SK-N-SH (cell line): ENCODE data around the gene SIX4. TPM values are rescaled to one million over a fixed set of nuclear protein-coding genes. Genes with fewer than 3 reads are reported as not detected.
"Not testable (repeated sequence)": the region's sequence is repeated elsewhere in the genome, so short reads cannot be mapped to it uniquely, and the experiment has no call there.

ENCODE experiments used
- CTCF ChIA-PET: fragments of 300-600, 350-600 bp; formaldehyde crosslinking; extraction: SDS; loops from one replicate; lab custom pipeline; 2021; lab: Yijun Ruan, JAX
- POLR2A ChIA-PET: fragments of 350-600 bp; sonication (Branson Sonifier 250); formaldehyde crosslinking; extraction: SDS; loops from one replicate; lab custom pipeline; 2020; ENCODE audit warnings: antibody characterized with exemption, inconsistent platforms; lab: Yijun Ruan, JAX
- DNase-seq: peaks from one replicate; pipeline ENCODE4 v3.0.0; 2012
- H2AFZ ChIP-seq: fragments of 200-600 bp; sonication (generic); 2 replicates; pipeline ENCODE4 v1.8.1; 2016; ENCODE audit warnings: antibody characterized with exemption, mild to moderate bottlenecking, low read depth
- H3F3A ChIP-seq: fragments of 200-600 bp; sonication (generic); replicated peaks from 2 replicates; pipeline ENCODE3; 2016; ENCODE audit warnings: antibody characterized with exemption, mild to moderate bottlenecking; ENCODE audit not compliant: insufficient read depth
- H3K27ac ChIP-seq, 2 experiments: fragments of 200-500 bp in 1 of 2; fragments of 200-600 bp in 1 of 2; sonication (Bioruptor generic) in 1 of 2; sonication (generic), shearing (Covaris generic) in 1 of 2; 2 replicates each; pipeline versions ENCODE4 v1.5.1 to v1.6.1; 2014 to 2016; ENCODE audit warnings: low read depth in 2 of 2, inconsistent platforms in 1 of 2, low read length in 1 of 2, mild to moderate bottlenecking in 1 of 2, mixed read lengths in 1 of 2
- H3K27me3 ChIP-seq: fragments of 200-600 bp; sonication (generic), shearing (Covaris generic); 2 replicates; pipeline ENCODE4 v1.6.1; 2016; ENCODE audit warnings: mixed run types; ENCODE audit not compliant: insufficient read depth
- H3K36me3 ChIP-seq, 2 experiments: fragments of 200-500 bp in 1 of 2; fragments of 200-600 bp in 1 of 2; sonication (Bioruptor generic) in 1 of 2; sonication (generic) in 1 of 2; replicated peaks in 1 of 2; 2 replicates each; pipeline versions ENCODE3 to v1.5.1; 2014 to 2016; ENCODE audit warnings: low read length in 1 of 2, mild to moderate bottlenecking in 1 of 2; ENCODE audit not compliant: insufficient read depth in 2 of 2, control insufficient read depth in 1 of 2
- H3K4me1 ChIP-seq, 2 experiments: fragments of 200-500 bp in 1 of 2; fragments of 200-600 bp in 1 of 2; sonication (Bioruptor generic) in 1 of 2; sonication (generic), shearing (Covaris generic) in 1 of 2; 2 replicates each; pipeline versions ENCODE4 v1.5.1 to v1.6.1; 2014 to 2016; ENCODE audit warnings: low read depth in 1 of 2, low read length in 1 of 2, mixed run types in 1 of 2; ENCODE audit not compliant: insufficient read depth in 2 of 2, control insufficient read depth in 1 of 2
- H3K4me2 ChIP-seq: fragments of 200-600 bp; sonication (generic), shearing (Covaris generic); 2 replicates; pipeline ENCODE4 v1.6.1; 2017; ENCODE audit warnings: mixed run types
- H3K4me3 ChIP-seq, 2 experiments: fragments of 200-500 bp in 1 of 2; fragments of 200-600 bp in 1 of 2; sonication (Bioruptor generic) in 1 of 2; sonication (generic), shearing (Covaris generic) in 1 of 2; 2 replicates each; pipeline versions ENCODE4 v1.5.1 to v1.8.1; 2014 to 2016; ENCODE audit warnings: low read depth in 2 of 2, inconsistent platforms in 1 of 2, low read length in 1 of 2, mild to moderate bottlenecking in 1 of 2, mixed read lengths in 1 of 2, moderate library complexity in 1 of 2
- H3K79me2 ChIP-seq: fragments of 200-600 bp; sonication (generic); 2 replicates; pipeline ENCODE4 v1.8.1; 2017; ENCODE audit warnings: mild to moderate bottlenecking; ENCODE audit not compliant: insufficient read depth
- H3K9ac ChIP-seq: fragments of 200-600 bp; sonication (generic); 2 replicates; pipeline ENCODE4 v1.6.1; 2017; ENCODE audit warnings: mixed run types
- H3K9me2 ChIP-seq: fragments of 200-600 bp; sonication (generic); 2 replicates; pipeline ENCODE4 v1.6.1; 2017; ENCODE audit warnings: mixed run types
- H3K9me3 ChIP-seq: fragments of 200-600 bp; sonication (generic); 2 replicates; pipeline ENCODE4 v1.6.1; 2017; ENCODE audit warnings: mixed run types, mild to moderate bottlenecking, moderate library complexity
- H4K20me1 ChIP-seq: fragments of 200-600 bp; sonication (generic); 2 replicates; pipeline ENCODE4 v1.6.1; 2017; ENCODE audit warnings: mild to moderate bottlenecking, mixed run types; ENCODE audit not compliant: insufficient read depth
- FOXM1 ChIP-seq: IDR thresholded peaks from 2 replicates; pipeline ENCODE4 v1.4.0; 2012; ENCODE audit warnings: low read depth, mild to moderate bottlenecking
- GABPA ChIP-seq: IDR thresholded peaks from 2 replicates; pipeline ENCODE4 v1.4.0; 2012; ENCODE audit warnings: low read depth, mild to moderate bottlenecking
- MEF2A ChIP-seq: IDR thresholded peaks from 2 replicates; pipeline ENCODE4 v1.4.0; 2012; ENCODE audit warnings: low read depth, borderline replicate concordance
- RAD21 ChIP-seq: IDR thresholded peaks from 2 replicates; pipeline ENCODE4 v1.6.1; 2012; ENCODE audit warnings: mild to moderate bottlenecking, low read length
- WGBS: methylation state at CpG from one replicate; pipeline ENCODE4 v1.1.6; 2017; ENCODE audit warnings: low lambda C conversion rate; 5-methylcytosine and 5-hydroxymethylcytosine counted together
- polyA plus RNA-seq, 3 experiments: library from polyadenylated mRNA; depleted of rRNA; stranded (reverse); fragments of >200 nt; gene quantifications; 2 replicates each; pipeline ENCODE4 v1.2.3, GENCODE V29; 2012
- TF ChIP-seq, protein P1 (sequence below): fragments of 150-350 bp; IDR thresholded peaks from 2 replicates; pipeline ENCODE4 v1.6.1; 2017; ENCODE audit warnings: antibody characterized with exemption, low read length, low read depth, borderline replicate concordance
- TF ChIP-seq, protein P2 (sequence below): fragments of 200-600 bp; sonication (generic); IDR thresholded peaks from 2 replicates; pipeline ENCODE4 v1.6.1; 2017; ENCODE audit warnings: antibody characterized with exemption, mild to moderate bottlenecking, moderate library complexity
- TF ChIP-seq, protein P3 (sequence below): IDR thresholded peaks from 2 replicates; pipeline ENCODE4 v1.4.0; 2012; ENCODE audit warnings: low read depth, borderline replicate concordance

Gene SIX4
- polyA plus RNA-seq, 1 of the 3 experiments (the other 2 are of a cell fraction) = 3.3 TPM

DNA sequence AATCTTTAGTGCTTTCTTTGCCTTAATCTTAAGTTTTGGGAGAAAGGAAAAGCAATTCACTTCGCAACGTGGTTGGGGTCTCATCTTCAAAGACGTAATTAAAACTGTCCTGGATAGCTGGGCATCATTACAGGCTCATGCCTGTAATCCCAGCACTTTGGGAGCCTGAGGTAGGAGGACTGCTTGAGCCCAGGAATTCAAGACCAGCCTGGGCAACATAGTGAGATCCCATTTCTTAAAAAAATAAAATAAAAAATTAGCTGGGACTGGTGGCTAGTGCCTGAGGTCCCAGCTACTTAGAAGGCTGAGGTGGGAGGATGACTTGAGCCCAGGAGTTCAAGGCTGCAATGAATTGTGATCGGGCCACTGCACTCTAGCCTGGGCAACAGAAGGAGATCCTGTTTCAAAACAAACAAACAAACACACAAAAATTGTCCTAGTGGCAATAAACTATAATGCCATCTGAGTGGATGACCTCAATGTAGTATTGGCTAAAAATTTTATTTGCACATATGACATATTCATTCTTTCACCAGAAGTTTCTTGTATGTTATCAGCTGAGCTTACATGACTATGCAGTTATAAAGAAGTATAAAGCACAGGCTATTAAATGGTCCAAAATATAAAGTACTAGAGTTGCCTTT lies 8.8 kb upstream of the SIX4 start (continued):
- TF ChIP-seq FOXM1 (no peak), GABPA (no peak), MEF2A (no peak), RAD21 (no peak)
- TF ChIP-seq, protein P1, sequence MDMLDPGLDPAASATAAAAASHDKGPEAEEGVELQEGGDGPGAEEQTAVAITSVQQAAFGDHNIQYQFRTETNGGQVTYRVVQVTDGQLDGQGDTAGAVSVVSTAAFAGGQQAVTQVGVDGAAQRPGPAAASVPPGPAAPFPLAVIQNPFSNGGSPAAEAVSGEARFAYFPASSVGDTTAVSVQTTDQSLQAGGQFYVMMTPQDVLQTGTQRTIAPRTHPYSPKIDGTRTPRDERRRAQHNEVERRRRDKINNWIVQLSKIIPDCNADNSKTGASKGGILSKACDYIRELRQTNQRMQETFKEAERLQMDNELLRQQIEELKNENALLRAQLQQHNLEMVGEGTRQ = no peak
- TF ChIP-seq, protein P2, sequence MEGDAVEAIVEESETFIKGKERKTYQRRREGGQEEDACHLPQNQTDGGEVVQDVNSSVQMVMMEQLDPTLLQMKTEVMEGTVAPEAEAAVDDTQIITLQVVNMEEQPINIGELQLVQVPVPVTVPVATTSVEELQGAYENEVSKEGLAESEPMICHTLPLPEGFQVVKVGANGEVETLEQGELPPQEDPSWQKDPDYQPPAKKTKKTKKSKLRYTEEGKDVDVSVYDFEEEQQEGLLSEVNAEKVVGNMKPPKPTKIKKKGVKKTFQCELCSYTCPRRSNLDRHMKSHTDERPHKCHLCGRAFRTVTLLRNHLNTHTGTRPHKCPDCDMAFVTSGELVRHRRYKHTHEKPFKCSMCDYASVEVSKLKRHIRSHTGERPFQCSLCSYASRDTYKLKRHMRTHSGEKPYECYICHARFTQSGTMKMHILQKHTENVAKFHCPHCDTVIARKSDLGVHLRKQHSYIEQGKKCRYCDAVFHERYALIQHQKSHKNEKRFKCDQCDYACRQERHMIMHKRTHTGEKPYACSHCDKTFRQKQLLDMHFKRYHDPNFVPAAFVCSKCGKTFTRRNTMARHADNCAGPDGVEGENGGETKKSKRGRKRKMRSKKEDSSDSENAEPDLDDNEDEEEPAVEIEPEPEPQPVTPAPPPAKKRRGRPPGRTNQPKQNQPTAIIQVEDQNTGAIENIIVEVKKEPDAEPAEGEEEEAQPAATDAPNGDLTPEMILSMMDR = no peak
- TF ChIP-seq, protein P3, sequence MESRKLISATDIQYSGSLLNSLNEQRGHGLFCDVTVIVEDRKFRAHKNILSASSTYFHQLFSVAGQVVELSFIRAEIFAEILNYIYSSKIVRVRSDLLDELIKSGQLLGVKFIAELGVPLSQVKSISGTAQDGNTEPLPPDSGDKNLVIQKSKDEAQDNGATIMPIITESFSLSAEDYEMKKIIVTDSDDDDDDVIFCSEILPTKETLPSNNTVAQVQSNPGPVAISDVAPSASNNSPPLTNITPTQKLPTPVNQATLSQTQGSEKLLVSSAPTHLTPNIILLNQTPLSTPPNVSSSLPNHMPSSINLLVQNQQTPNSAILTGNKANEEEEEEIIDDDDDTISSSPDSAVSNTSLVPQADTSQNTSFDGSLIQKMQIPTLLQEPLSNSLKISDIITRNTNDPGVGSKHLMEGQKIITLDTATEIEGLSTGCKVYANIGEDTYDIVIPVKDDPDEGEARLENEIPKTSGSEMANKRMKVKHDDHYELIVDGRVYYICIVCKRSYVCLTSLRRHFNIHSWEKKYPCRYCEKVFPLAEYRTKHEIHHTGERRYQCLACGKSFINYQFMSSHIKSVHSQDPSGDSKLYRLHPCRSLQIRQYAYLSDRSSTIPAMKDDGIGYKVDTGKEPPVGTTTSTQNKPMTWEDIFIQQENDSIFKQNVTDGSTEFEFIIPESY = no peak

DNA sequence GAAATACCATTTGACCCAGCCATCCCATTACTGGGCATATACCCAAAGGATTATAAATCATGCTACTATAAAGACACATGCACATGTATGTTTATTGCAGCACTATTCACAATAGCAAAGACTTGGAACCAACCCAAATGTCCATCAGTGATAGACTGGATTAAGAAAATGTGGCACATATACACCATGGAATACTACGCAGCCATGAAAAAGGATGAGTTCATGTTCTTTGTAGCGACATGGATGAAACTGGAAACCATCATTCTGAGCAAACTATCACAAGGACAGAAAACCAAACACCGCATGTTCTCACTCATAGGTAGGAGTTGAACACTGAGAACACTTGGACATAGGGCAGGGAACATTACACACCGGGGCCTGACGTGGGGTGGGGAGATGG lies 7.1 kb upstream of the SIX4 start:
- H3K79me2 ChIP-seq = peaks cover 17% of the 10 kb centered on the region
- 35% methylated on average over 5 of the region's 5 CpGs for WGBS
- H2AFZ ChIP-seq, DNase-seq, H4K20me1 ChIP-seq, H3F3A ChIP-seq, POLR2A ChIA-PET, H3K9ac ChIP-seq, H3K27me3 ChIP-seq, H3K9me2 ChIP-seq, H3K4me3 ChIP-seq, H3K27ac ChIP-seq, CTCF ChIA-PET, H3K9me3 ChIP-seq, H3K4me2 ChIP-seq, H3K4me1 ChIP-seq, H3K36me3 ChIP-seq: not testable (repeated sequence)
